ENCODE measurements around the gene PTPRN2. TPM values are rescaled to one million over a fixed set of nuclear protein-coding genes. Genes with fewer than 3 reads are reported as not detected.

Gene PTPRN2
- total RNA-seq, 1 donor from 2014 or later = 15.4 TPM

DNA sequence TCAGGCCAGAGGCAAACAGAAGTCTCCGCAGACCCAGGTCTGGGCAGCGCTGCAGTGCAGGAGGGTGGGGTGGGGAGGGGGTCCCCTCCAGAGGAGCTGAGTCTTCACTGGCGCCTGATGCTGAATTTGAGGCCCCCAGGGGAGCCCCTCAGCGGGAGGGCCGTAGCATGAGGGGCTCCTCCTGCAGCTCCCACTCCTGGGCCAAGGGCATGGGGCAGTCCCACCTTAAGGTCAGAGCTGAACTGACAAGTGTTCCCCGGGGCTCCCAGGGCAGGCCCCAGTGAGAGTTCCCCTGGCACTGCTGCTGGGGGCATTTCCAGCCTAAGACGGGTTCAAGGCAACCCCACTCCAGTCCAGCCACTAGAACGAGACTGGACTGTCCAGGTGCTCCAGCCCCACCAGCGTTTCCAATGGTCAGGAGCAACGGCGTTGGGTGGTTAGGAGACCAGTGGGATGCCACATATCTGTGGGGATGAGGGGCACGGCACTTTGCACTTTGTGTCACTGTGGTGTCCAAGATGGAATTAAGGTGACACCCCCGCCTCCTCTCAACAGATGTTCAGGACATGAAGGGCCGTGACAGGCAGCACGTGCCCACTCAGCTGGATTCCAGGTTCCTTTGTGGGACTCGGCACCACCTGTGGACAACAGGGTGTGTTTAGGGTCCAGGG, 139.1 kb downstream of the PTPRN2 start:
- H3K9me3 Mint-ChIP-seq = no peaks in the 10 kb centered on the region
- H3K4me1 Mint-ChIP-seq (ENCODE audit: unreplicated experiment) = no peaks in the 10 kb centered on the region
- no peak overlapping the region for H3K27ac Mint-ChIP-seq
- H3K4me3 Mint-ChIP-seq = no peak overlapping the region
- peaks cover 6% of the 10 kb centered on the region for H3K27me3 Mint-ChIP-seq
- no peaks in the 10 kb centered on the region for H3K36me3 Mint-ChIP-seq
- TF ChIP-seq, protein P1, sequence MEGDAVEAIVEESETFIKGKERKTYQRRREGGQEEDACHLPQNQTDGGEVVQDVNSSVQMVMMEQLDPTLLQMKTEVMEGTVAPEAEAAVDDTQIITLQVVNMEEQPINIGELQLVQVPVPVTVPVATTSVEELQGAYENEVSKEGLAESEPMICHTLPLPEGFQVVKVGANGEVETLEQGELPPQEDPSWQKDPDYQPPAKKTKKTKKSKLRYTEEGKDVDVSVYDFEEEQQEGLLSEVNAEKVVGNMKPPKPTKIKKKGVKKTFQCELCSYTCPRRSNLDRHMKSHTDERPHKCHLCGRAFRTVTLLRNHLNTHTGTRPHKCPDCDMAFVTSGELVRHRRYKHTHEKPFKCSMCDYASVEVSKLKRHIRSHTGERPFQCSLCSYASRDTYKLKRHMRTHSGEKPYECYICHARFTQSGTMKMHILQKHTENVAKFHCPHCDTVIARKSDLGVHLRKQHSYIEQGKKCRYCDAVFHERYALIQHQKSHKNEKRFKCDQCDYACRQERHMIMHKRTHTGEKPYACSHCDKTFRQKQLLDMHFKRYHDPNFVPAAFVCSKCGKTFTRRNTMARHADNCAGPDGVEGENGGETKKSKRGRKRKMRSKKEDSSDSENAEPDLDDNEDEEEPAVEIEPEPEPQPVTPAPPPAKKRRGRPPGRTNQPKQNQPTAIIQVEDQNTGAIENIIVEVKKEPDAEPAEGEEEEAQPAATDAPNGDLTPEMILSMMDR (conservative IDR thresholded peaks at IDR 0.05) = no peak
- DNase-seq (ENCODE audit: extremely low spot score, unreplicated experiment) = no peak

DNA sequence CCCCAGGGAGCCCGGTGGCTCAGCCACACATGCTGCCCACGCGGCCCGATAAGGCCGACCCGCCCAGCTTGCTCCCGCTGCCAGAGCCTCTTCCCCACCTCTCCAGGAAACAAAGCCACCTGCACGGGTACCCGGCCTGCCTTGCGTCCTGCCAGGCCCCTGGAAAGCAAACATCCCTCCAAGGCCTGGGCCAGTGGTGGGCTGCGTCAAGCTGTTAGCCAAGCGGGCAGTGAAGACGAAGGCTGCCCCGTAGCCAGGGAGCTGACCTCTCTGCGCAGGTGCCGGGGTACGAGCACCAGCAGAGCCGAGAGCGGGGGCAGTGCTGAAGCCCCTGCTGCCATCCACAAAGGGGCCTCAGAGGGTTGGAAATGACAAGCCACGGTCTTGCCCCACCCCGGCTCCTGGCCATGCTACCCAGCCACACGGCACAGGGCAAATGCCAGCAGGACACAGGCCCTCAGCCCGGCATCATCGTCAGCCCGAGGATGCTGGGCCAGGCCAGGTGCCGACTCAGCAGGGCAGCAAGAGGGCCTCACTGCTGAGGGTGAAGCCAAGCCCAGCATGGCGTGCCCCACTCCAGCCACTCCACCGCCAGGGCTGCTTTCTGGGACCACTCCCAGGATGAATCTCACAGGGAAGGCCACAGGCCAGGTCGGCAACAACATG, 140.0 kb downstream of the PTPRN2 start:
- no peak for DNase-seq (ENCODE audit: extremely low spot score, unreplicated experiment)
- H3K36me3 Mint-ChIP-seq = no peaks in the 10 kb centered on the region
- no peak overlapping the region for H3K4me3 Mint-ChIP-seq
- TF ChIP-seq, protein P1 (conservative IDR thresholded peaks at IDR 0.05) = no peak
- H3K27me3 Mint-ChIP-seq = peaks cover 6% of the 10 kb centered on the region
- no peaks in the 10 kb centered on the region for H3K9me3 Mint-ChIP-seq
- no peaks in the 10 kb centered on the region for H3K4me1 Mint-ChIP-seq (ENCODE audit: unreplicated experiment)
- H3K27ac Mint-ChIP-seq = no peak overlapping the region

DNA sequence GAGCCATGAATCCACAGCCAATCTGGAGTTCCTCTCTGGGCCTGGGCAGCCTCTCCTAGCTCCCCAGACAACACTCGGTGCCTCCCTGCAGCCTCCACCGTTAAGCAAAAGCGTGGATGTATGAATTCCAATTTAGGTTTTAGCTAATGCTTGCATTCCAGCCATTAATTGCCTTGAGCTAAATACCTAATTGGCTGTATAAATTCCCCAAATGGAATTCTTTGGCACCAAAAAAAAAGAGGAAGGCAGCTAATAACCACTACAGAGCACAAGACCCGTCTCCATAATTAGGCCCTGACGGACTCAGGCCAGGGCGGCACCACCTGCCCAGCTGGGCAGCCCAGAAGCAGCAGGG, 140.5 kb downstream of the PTPRN2 start:
- no peaks in the 10 kb centered on the region for H3K36me3 Mint-ChIP-seq
- TF ChIP-seq, protein P1 (conservative IDR thresholded peaks at IDR 0.05) = no peak
- H3K4me1 Mint-ChIP-seq (ENCODE audit: unreplicated experiment) = no peaks in the 10 kb centered on the region
- peaks cover 6% of the 10 kb centered on the region for H3K27me3 Mint-ChIP-seq
- H3K27ac Mint-ChIP-seq = no peak overlapping the region
- H3K9me3 Mint-ChIP-seq = no peaks in the 10 kb centered on the region
- DNase-seq (ENCODE audit: extremely low spot score, unreplicated experiment) = no peak
- no peak overlapping the region for H3K4me3 Mint-ChIP-seq

DNA sequence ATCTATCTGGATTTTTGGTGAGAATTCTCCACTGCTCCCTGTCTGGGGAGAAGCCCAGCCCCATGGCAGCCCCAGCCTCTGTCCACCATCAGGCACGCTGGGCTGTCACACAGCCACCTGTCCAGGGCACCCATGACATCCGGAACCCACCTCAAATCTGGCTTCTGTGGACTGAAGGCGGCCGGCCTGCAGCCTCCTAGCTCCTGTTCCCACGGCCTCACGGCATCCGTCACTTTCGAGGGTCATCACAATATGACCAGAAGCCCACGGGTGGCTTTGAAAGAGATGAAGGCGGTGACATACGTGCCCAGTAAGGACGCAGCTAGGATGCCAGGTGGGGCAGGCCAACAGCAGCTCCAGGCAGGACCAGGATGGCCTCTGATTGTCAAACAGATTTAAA, 140.9 kb downstream of the PTPRN2 start:
- Mint-ChIP-seq H3K27ac (no peak overlapping the region), H3K4me3 (no peak overlapping the region), H3K36me3 (no peaks in the 10 kb centered on the region), H3K27me3 (peaks cover 6% of the 10 kb centered on the region), H3K4me1 (ENCODE audit: unreplicated experiment) (no peaks in the 10 kb centered on the region), H3K9me3 (no peaks in the 10 kb centered on the region)
- no peak for DNase-seq (ENCODE audit: extremely low spot score, unreplicated experiment)
- TF ChIP-seq, protein P1 (conservative IDR thresholded peaks at IDR 0.05) = no peak

DNA sequence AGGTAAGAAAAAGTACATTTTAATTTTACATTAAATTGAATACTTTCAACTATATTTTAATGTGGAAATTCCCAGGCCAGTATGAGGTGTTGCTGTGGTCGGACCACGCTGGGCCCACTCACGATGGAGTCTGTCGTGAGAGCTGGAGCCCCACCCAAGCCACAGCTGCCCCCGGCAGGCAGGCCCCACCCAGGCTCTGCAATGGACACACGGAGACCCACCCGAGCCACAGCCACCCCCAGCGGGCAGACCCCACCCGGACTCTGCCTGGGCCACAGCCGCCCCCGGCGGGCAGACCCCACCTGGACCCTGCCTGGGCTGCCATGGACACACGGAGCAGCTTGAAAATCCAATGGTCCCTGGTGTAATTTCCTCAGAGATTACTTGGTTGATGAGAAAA, 141.3 kb downstream of the PTPRN2 start:
- TF ChIP-seq, protein P1 (conservative IDR thresholded peaks at IDR 0.05) = no peak
- Mint-ChIP-seq H3K27ac (no peak overlapping the region), H3K4me3 (no peak overlapping the region), H3K36me3 (no peaks in the 10 kb centered on the region), H3K4me1 (ENCODE audit: unreplicated experiment) (no peaks in the 10 kb centered on the region), H3K9me3 (peaks cover under 1% of the 10 kb centered on the region), H3K27me3 (peaks cover 6% of the 10 kb centered on the region)
- DNase-seq (ENCODE audit: extremely low spot score, unreplicated experiment) = no peak

All from type B pancreatic cell (in vitro differentiated cells).